ENCODE data around the gene SVEP1.

SVEP1 gene

GRCh38 chr9:110578575-110579033 is 937 bp downstream of the SVEP1 start:
- no peaks in the 10 kb centered on the region for H3K9me3 ChIP-seq (ENCODE audit: control insufficient read depth, insufficient read depth, low read length)
- H3K4me1 ChIP-seq (ENCODE audit: control insufficient read depth, low read length), result no peaks in the 10 kb centered on the region
- no peaks in the 10 kb centered on the region for H4K20me1 ChIP-seq (ENCODE audit: control insufficient read depth, insufficient read depth, low read depth, low read length)
- no peaks in the 10 kb centered on the region for H3K36me3 ChIP-seq (ENCODE audit: control insufficient read depth, low read length)
- no peak for TF ChIP-seq EZH2phosphoT487 (IDR thresholded peaks at IDR 0.05; ENCODE audit: borderline replicate concordance, low read length)
- TF ChIP-seq, protein P1, sequence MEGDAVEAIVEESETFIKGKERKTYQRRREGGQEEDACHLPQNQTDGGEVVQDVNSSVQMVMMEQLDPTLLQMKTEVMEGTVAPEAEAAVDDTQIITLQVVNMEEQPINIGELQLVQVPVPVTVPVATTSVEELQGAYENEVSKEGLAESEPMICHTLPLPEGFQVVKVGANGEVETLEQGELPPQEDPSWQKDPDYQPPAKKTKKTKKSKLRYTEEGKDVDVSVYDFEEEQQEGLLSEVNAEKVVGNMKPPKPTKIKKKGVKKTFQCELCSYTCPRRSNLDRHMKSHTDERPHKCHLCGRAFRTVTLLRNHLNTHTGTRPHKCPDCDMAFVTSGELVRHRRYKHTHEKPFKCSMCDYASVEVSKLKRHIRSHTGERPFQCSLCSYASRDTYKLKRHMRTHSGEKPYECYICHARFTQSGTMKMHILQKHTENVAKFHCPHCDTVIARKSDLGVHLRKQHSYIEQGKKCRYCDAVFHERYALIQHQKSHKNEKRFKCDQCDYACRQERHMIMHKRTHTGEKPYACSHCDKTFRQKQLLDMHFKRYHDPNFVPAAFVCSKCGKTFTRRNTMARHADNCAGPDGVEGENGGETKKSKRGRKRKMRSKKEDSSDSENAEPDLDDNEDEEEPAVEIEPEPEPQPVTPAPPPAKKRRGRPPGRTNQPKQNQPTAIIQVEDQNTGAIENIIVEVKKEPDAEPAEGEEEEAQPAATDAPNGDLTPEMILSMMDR (IDR thresholded peaks at IDR 0.05; ENCODE audit: low read depth, low read length, poor library complexity, severe bottlenecking), result no peak
- no peaks in the 10 kb centered on the region for H3F3A ChIP-seq (ENCODE audit: control insufficient read depth, insufficient read depth)
- H3K27ac ChIP-seq (ENCODE audit: low read depth, low read length), result no peak overlapping the region
- H3K4me2 ChIP-seq (ENCODE audit: low read length), result no peak overlapping the region
- H3K79me2 ChIP-seq (ENCODE audit: control insufficient read depth, low read length), result no peaks in the 10 kb centered on the region
- 0 out of 2 replicates have a peak, but pooled peaks cover 4% of the 10 kb centered on the region for H3K27me3 ChIP-seq (ENCODE audit: control insufficient read depth, low read length)
- H3K4me3 ChIP-seq (ENCODE audit: low read length), result no peak overlapping the region
- H3K9me2 ChIP-seq (replicated peaks; ENCODE audit: control insufficient read depth, low read length), result no peaks in the 10 kb centered on the region

DNA sequence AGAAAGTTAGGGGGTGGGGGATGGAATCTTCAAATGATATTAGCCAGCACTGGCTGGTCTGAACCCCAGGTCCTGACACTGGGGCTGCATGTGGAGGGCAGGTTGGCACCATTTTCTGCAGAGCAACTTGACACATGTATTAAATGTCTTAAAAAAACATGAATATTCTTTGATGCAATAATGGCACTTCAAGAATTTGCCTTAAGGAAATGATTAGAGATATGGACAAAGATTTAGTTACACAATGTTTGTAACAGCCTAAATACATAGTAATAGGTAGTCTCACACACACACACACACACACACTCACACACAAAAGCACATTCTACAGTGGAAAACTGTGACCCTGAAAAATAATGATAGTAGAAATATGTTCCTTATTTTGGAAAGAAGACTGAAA is 3.6 kb downstream of the SVEP1 start:
- Histone ChIP-seq H3K79me2 (ENCODE audit: control insufficient read depth, low read length) (no peaks in the 10 kb centered on the region), H3K27me3 (ENCODE audit: control insufficient read depth, low read length) (no peaks in the 10 kb centered on the region), H3K36me3 (ENCODE audit: control insufficient read depth, low read length) (no peaks in the 10 kb centered on the region), H4K20me1 (ENCODE audit: control insufficient read depth, insufficient read depth, low read depth, low read length) (no peaks in the 10 kb centered on the region), H3K4me1 (ENCODE audit: control insufficient read depth, low read length) (no peaks in the 10 kb centered on the region), H3F3A (ENCODE audit: control insufficient read depth, insufficient read depth) (no peaks in the 10 kb centered on the region), H3K4me3 (ENCODE audit: low read length) (no peak overlapping the region), H3K9me2 (replicated peaks; ENCODE audit: control insufficient read depth, low read length) (no peaks in the 10 kb centered on the region), H3K9me3 (ENCODE audit: control insufficient read depth, insufficient read depth, low read length) (no peaks in the 10 kb centered on the region), H3K27ac (ENCODE audit: low read depth, low read length) (no peak overlapping the region), H3K4me2 (ENCODE audit: low read length) (no peak overlapping the region)
- TF ChIP-seq, protein P1 (IDR thresholded peaks at IDR 0.05; ENCODE audit: low read depth, low read length, poor library complexity, severe bottlenecking), result no peak
- no peak for TF ChIP-seq EZH2phosphoT487 (IDR thresholded peaks at IDR 0.05; ENCODE audit: borderline replicate concordance, low read length)

DNA sequence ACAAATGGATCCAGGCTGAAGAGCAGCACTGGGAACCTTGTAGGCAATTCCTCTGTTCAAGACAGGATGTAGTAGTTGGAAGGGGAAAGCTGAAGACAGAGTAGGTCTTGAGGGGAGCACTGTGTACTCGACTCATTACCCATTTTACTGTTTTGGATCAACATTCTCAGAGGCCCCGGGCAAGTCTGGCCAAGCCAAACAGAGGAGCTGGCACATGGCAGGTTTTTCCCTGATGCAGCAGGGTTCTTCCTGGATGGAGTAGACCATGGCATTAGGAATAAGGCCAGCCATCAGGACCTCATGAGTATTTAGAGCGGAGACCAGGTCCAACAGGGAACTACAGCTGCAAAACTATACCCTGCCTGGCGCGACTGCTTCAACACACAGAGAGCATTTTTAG is 4.4 kb downstream of the SVEP1 start:
- no peaks in the 10 kb centered on the region for H3K9me3 ChIP-seq (ENCODE audit: control insufficient read depth, insufficient read depth, low read length)
- H3K4me3 ChIP-seq (ENCODE audit: low read length), result no peak overlapping the region
- no peak for TF ChIP-seq EZH2phosphoT487 (IDR thresholded peaks at IDR 0.05; ENCODE audit: borderline replicate concordance, low read length)
- TF ChIP-seq, protein P1 (IDR thresholded peaks at IDR 0.05; ENCODE audit: low read depth, low read length, poor library complexity, severe bottlenecking), result no peak
- H3K79me2 ChIP-seq (ENCODE audit: control insufficient read depth, low read length), result no peaks in the 10 kb centered on the region
- no peak overlapping the region for H3K27ac ChIP-seq (ENCODE audit: low read depth, low read length)
- H3K4me2 ChIP-seq (ENCODE audit: low read length), result no peak overlapping the region
- H4K20me1 ChIP-seq (ENCODE audit: control insufficient read depth, insufficient read depth, low read depth, low read length), result no peaks in the 10 kb centered on the region
- no peaks in the 10 kb centered on the region for H3K4me1 ChIP-seq (ENCODE audit: control insufficient read depth, low read length)
- no peaks in the 10 kb centered on the region for H3K9me2 ChIP-seq (replicated peaks; ENCODE audit: control insufficient read depth, low read length)
- H3K27me3 ChIP-seq (ENCODE audit: control insufficient read depth, low read length), result no peaks in the 10 kb centered on the region
- H3K36me3 ChIP-seq (ENCODE audit: control insufficient read depth, low read length), result no peaks in the 10 kb centered on the region
- H3F3A ChIP-seq (ENCODE audit: control insufficient read depth, insufficient read depth), result no peaks in the 10 kb centered on the region

Data from DOHH2 (cell line).